ENCODE results near the gene DPH6.
"Not testable (repeated sequence)": the region's sequence is repeated elsewhere in the genome, so short reads cannot be mapped to it uniquely, and the experiment has no call there.

DPH6 gene

GRCh38 chr15:35481992-35482391, 64.0 kb downstream of the DPH6 start:
- DNase-seq = no peak

GRCh38 chr15:35481064-35481463, 64.9 kb downstream of the DPH6 start:
- no peak for DNase-seq

GRCh38 chr15:35479423-35479822, 66.5 kb downstream of the DPH6 start:
- DNase-seq = no peak

GRCh38 chr15:35477312-35478262, 68.4 kb downstream of the DPH6 start:
- no peak for DNase-seq

- DNase-seq = no peak
These were observed 74.9 kb downstream of the DPH6 start for GRCh38 chr15:35471024-35471423.

GRCh38 chr15:35470441-35470840, 75.5 kb downstream of the DPH6 start:
- DNase-seq = no peak

- DNase-seq = no peak
These were observed 79.5 kb downstream of the DPH6 start for GRCh38 chr15:35466476-35466875.

- DNase-seq = no peak
These were observed 80.2 kb downstream of the DPH6 start for GRCh38 chr15:35465783-35466182.

GRCh38 chr15:35460616-35461015, 85.3 kb downstream of the DPH6 start:
- DNase-seq = no peak

- DNase-seq = no peak
These were observed 87.6 kb downstream of the DPH6 start for GRCh38 chr15:35458176-35458856.

- DNase-seq = no peak
These were observed 90.8 kb downstream of the DPH6 start for GRCh38 chr15:35455201-35455600.

GRCh38 chr15:35450492-35450891, 95.5 kb downstream of the DPH6 start:
- DNase-seq = no peak

GRCh38 chr15:35448294-35448693, 97.7 kb downstream of the DPH6 start:
- no peak for DNase-seq

- DNase-seq = no peak
These were observed 100.1 kb downstream of the DPH6 start for GRCh38 chr15:35445891-35446290.

GRCh38 chr15:35444557-35445204, 101.3 kb downstream of the DPH6 start:
- DNase-seq = no peak

GRCh38 chr15:35443376-35443775, 102.6 kb downstream of the DPH6 start:
- no peak for DNase-seq

- no peak for DNase-seq
These were observed 103.2 kb downstream of the DPH6 start for GRCh38 chr15:35442742-35443141.

- DNase-seq = not testable (repeated sequence)
These were observed 104.7 kb downstream of the DPH6 start for GRCh38 chr15:35441279-35441678.

- no peak for DNase-seq
These were observed 105.7 kb downstream of the DPH6 start for GRCh38 chr15:35440265-35440664.

- no peak for DNase-seq
These were observed 106.7 kb downstream of the DPH6 start for GRCh38 chr15:35439291-35439690.

GRCh38 chr15:35437157-35437556, 108.8 kb downstream of the DPH6 start:
- no peak for DNase-seq

GRCh38 chr15:35436422-35436821, 109.5 kb downstream of the DPH6 start:
- DNase-seq = no peak

- DNase-seq = no peak
These were observed 114.7 kb downstream of the DPH6 start for GRCh38 chr15:35431281-35431680.

- no peak for DNase-seq
These were observed 115.7 kb downstream of the DPH6 start for GRCh38 chr15:35430301-35430700.

All from activated effector memory CD4-positive, alpha-beta T cell treated with anti-CD3 and anti-CD28 coated beads, Interleukin-2, amount 50 U/mL, for 16 hours (primary cell).